NT2/D1 (cell line): Measurements from ENCODE around the gene RBBP5.

ENCODE experiments used
- SUZ12 ChIP-seq: IDR thresholded peaks from 2 replicates; pipeline ENCODE4 v1.6.1; 2011; ENCODE audit not compliant: insufficient read length, insufficient read depth; ENCODE audit errors: extremely low read depth
- YY1 ChIP-seq: IDR thresholded peaks from 2 replicates; pipeline ENCODE4 v1.6.1; 2011; ENCODE audit not compliant: insufficient read length, insufficient read depth
- ZNF274 ChIP-seq: IDR thresholded peaks from 2 replicates; pipeline ENCODE4 v1.6.1; 2011; ENCODE audit warnings: mild to moderate bottlenecking, low read depth, low read length

DNA sequence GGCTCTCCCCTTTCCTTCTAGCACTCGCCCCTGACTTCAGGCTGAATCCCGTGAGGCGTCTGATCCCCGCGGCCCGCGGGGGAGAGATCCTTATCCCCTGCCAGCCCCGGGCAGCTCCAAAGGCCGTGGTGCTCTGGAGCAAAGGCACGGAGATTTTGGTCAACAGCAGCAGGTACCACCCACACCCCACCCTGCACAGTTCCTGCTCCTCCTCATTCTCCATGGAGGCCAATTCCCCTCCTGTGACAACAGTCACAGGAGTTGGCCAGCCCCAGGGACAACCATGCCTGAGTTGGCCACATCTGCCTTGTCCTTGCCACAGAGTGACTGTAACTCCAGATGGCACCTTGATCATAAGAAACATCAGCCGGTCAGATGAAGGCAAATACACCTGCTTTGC lies 57.5 kb downstream of the RBBP5 start:
- TF ChIP-seq YY1 (no peak), SUZ12 (no peak), ZNF274 (no peak)
